Breast epithelium (tissue), 3 donors: ENCODE data around the gene EMC10.

Experiments
- CTCF ChIP-seq, 3 donors: fragments of 450-650 bp; IDR thresholded peaks; one replicate each; pipeline ENCODE4 v1.5.1; 2016 to 2017; ENCODE audit warnings: antibody characterized with exemption in 3 of 3, mild to moderate bottlenecking in 3 of 3, moderate library complexity in 3 of 3
- POLR2A ChIP-seq: fragments of 450-650 bp; IDR thresholded peaks from one replicate; pipeline ENCODE4 v1.6.1; 2016; ENCODE audit warnings: antibody characterized with exemption, mild to moderate bottlenecking, moderate library complexity
- POLR2AphosphoS5 ChIP-seq, 3 donors: sonication (generic); formaldehyde crosslinking; IDR thresholded peaks; one replicate each; pipeline ENCODE4 v1.6.1; 2017; ENCODE audit warnings: antibody characterized with exemption in 3 of 3

GRCh38 chr19:50532952-50533351 is 56.6 kb downstream of the EMC10 start:
- TF ChIP-seq CTCF (IDR thresholded peaks at IDR 0.05) (no peak), POLR2A (no peak), POLR2AphosphoS5 (IDR thresholded peaks at IDR 0.05) (no peak)
